ENCODE data around the gene EFCAB6.
"Not testable (repeated sequence)": the region's sequence is repeated elsewhere in the genome, so short reads cannot be mapped to it uniquely, and the experiment has no call there.

EFCAB6 gene

DNA sequence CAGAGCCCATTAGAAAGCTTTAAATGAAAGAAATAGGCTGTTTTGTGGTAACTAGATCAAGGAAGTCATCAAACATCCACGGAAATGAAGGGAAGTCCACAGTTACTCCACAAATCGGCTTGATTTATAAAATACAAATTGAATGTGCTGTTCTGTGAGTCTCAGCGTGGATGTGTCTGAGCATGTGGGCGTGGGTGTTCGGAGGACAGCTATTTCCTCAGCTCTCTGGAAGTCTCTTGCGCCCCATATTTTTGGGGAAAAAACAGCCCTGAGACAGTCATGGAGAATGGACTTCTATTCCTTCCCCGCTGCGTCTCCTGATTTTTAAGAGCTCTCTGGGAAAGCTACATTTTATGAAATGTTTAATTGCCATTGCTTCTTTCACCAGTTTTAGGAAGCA is 144.4 kb downstream of the EFCAB6 start:
- Histone ChIP-seq H2AFZ (ENCODE audit: low read length) (no peak overlapping the region), H3K4me1 (ENCODE audit: insufficient read depth, low read length, poor library complexity, severe bottlenecking) (no peaks in the 10 kb centered on the region), H3K9ac (ENCODE audit: low read depth, low read length, poor library complexity, severe bottlenecking) (no peak overlapping the region), H4K20me1 (ENCODE audit: insufficient read depth, low read length, poor library complexity, severe bottlenecking) (no peaks in the 10 kb centered on the region), H3K4me3 (ENCODE audit: low read length, poor library complexity, severe bottlenecking) (no peak overlapping the region), H3K9me3 (ENCODE audit: insufficient read depth, low read depth, low read length) (no peaks in the 10 kb centered on the region), H3F3A (ENCODE audit: low read depth) (no peaks in the 10 kb centered on the region), H3K4me2 (ENCODE audit: low read depth, low read length, poor library complexity, severe bottlenecking) (no peak overlapping the region), H3K36me3 (ENCODE audit: insufficient read depth, low read length) (no peaks in the 10 kb centered on the region), H3K27me3 (ENCODE audit: insufficient read depth, low read length, poor library complexity, severe bottlenecking) (no peaks in the 10 kb centered on the region), H3K79me2 (ENCODE audit: insufficient read depth, low read length) (no peaks in the 10 kb centered on the region), H3K9me2 (replicated peaks; ENCODE audit: low read depth, low read length) (no peaks in the 10 kb centered on the region)
- TF ChIP-seq, protein P1, sequence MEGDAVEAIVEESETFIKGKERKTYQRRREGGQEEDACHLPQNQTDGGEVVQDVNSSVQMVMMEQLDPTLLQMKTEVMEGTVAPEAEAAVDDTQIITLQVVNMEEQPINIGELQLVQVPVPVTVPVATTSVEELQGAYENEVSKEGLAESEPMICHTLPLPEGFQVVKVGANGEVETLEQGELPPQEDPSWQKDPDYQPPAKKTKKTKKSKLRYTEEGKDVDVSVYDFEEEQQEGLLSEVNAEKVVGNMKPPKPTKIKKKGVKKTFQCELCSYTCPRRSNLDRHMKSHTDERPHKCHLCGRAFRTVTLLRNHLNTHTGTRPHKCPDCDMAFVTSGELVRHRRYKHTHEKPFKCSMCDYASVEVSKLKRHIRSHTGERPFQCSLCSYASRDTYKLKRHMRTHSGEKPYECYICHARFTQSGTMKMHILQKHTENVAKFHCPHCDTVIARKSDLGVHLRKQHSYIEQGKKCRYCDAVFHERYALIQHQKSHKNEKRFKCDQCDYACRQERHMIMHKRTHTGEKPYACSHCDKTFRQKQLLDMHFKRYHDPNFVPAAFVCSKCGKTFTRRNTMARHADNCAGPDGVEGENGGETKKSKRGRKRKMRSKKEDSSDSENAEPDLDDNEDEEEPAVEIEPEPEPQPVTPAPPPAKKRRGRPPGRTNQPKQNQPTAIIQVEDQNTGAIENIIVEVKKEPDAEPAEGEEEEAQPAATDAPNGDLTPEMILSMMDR (conservative IDR thresholded peaks at IDR 0.05; ENCODE audit: low read length), result no peak
- no peak for TF ChIP-seq EZH2phosphoT487 (IDR thresholded peaks at IDR 0.05; ENCODE audit: borderline replicate concordance)

DNA sequence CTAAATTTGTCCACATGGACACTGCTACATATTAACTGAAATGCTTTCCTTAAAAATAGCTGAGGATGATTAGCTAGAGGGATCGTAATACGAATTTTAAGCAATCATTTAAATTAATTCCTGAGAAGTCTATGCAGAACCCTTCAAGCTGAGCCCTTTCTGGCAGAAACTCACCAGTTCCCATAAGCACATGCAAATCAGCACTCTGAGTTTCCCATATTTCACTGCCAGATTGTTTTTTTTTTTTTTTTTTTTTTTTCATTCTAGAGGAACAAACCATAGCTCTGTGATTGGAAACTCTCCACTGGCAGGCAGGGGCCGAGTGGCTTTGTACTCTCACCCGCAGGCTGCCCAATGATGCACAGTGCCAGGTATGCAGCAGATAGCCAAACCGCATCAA is 145.6 kb downstream of the EFCAB6 start:
- Histone ChIP-seq H3K4me2 (ENCODE audit: low read depth, low read length, poor library complexity, severe bottlenecking) (no peak overlapping the region), H3K4me1 (ENCODE audit: insufficient read depth, low read length, poor library complexity, severe bottlenecking) (no peaks in the 10 kb centered on the region), H2AFZ (ENCODE audit: low read length) (no peak overlapping the region), H4K20me1 (ENCODE audit: insufficient read depth, low read length, poor library complexity, severe bottlenecking) (no peaks in the 10 kb centered on the region), H3K4me3 (ENCODE audit: low read length, poor library complexity, severe bottlenecking) (no peak overlapping the region), H3K9me2 (replicated peaks; ENCODE audit: low read depth, low read length) (no peaks in the 10 kb centered on the region), H3K9ac (ENCODE audit: low read depth, low read length, poor library complexity, severe bottlenecking) (no peak overlapping the region), H3K9me3 (ENCODE audit: insufficient read depth, low read depth, low read length) (no peaks in the 10 kb centered on the region), H3K27me3 (ENCODE audit: insufficient read depth, low read length, poor library complexity, severe bottlenecking) (no peaks in the 10 kb centered on the region), H3K79me2 (ENCODE audit: insufficient read depth, low read length) (no peaks in the 10 kb centered on the region), H3K36me3 (ENCODE audit: insufficient read depth, low read length) (no peaks in the 10 kb centered on the region), H3F3A (ENCODE audit: low read depth) (no peaks in the 10 kb centered on the region)
- TF ChIP-seq, protein P1 (conservative IDR thresholded peaks at IDR 0.05; ENCODE audit: low read length), result no peak
- TF ChIP-seq EZH2phosphoT487 (IDR thresholded peaks at IDR 0.05; ENCODE audit: borderline replicate concordance), result no peak

DNA sequence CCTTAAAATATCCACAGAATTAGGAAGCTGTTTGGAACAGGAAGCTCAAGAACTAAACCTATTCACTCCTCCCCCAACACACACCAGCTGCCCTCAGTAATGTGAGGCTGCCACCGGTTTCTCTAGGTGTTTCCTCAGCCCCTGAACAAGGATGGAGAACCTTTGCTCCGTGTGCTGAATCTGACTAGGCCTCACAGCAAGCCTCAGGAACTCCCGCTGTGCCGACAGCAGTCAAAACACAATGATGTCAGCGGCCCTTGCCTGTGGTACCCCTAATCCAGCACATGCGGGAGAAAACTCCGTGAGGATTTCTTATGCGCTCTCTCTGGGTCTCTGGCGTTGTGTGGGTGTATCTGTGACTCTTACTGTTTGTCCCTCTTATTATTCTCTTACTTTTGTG is 153.3 kb downstream of the EFCAB6 start:
- Histone ChIP-seq H3K9me2 (replicated peaks; ENCODE audit: low read depth, low read length) (no peaks in the 10 kb centered on the region), H3K9me3 (ENCODE audit: insufficient read depth, low read depth, low read length) (no peaks in the 10 kb centered on the region), H4K20me1 (ENCODE audit: insufficient read depth, low read length, poor library complexity, severe bottlenecking) (no peaks in the 10 kb centered on the region), H3K4me3 (ENCODE audit: low read length, poor library complexity, severe bottlenecking) (no peak overlapping the region), H2AFZ (ENCODE audit: low read length) (no peak overlapping the region), H3K79me2 (ENCODE audit: insufficient read depth, low read length) (no peaks in the 10 kb centered on the region), H3K9ac (ENCODE audit: low read depth, low read length, poor library complexity, severe bottlenecking) (no peak overlapping the region), H3K4me2 (ENCODE audit: low read depth, low read length, poor library complexity, severe bottlenecking) (no peak overlapping the region), H3K27me3 (ENCODE audit: insufficient read depth, low read length, poor library complexity, severe bottlenecking) (no peaks in the 10 kb centered on the region), H3K4me1 (ENCODE audit: insufficient read depth, low read length, poor library complexity, severe bottlenecking) (no peaks in the 10 kb centered on the region), H3K36me3 (ENCODE audit: insufficient read depth, low read length) (no peaks in the 10 kb centered on the region), H3F3A (ENCODE audit: low read depth) (no peaks in the 10 kb centered on the region)
- TF ChIP-seq, protein P1 (conservative IDR thresholded peaks at IDR 0.05; ENCODE audit: low read length), result no peak
- no peak for TF ChIP-seq EZH2phosphoT487 (IDR thresholded peaks at IDR 0.05; ENCODE audit: borderline replicate concordance)

DNA sequence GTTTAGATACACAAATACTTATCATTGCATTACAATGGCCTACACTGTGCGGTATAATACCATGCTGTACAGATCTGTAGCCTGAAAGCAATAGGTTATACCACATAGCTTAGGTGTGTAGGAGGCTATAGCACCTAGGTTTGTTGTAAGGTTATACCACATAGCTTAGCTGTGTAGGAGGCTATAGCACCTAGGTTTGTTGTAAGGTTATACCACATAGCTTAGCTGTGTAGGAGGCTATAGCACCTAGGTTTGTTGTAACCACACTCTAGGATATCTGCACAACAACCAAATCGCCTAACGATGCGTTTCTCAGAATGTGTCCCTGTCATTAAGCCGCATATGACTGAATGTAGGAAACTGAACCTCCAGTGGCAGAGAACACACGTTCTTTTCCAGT is 155.5 kb downstream of the EFCAB6 start:
- not testable (repeated sequence) for H3K4me1 ChIP-seq (ENCODE audit: insufficient read depth, low read length, poor library complexity, severe bottlenecking); H3K9me3 ChIP-seq (ENCODE audit: insufficient read depth, low read depth, low read length); H3K4me2 ChIP-seq (ENCODE audit: low read depth, low read length, poor library complexity, severe bottlenecking); H3K9me2 ChIP-seq (replicated peaks; ENCODE audit: low read depth, low read length); H3K27me3 ChIP-seq (ENCODE audit: insufficient read depth, low read length, poor library complexity, severe bottlenecking); H3K36me3 ChIP-seq (ENCODE audit: insufficient read depth, low read length); H4K20me1 ChIP-seq (ENCODE audit: insufficient read depth, low read length, poor library complexity, severe bottlenecking); H3K4me3 ChIP-seq (ENCODE audit: low read length, poor library complexity, severe bottlenecking); H3F3A ChIP-seq (ENCODE audit: low read depth); H3K79me2 ChIP-seq (ENCODE audit: insufficient read depth, low read length); H3K9ac ChIP-seq (ENCODE audit: low read depth, low read length, poor library complexity, severe bottlenecking); H2AFZ ChIP-seq (ENCODE audit: low read length)
